GM21825 (cell line): ENCODE data around the gene LGR5.

ENCODE experiments used
- ATAC-seq: cut with Tn5 transposase; IDR thresholded peaks from one replicate; pipeline ENCODE4 v1.9.1; 2021; ENCODE audit warnings: mild to moderate bottlenecking, moderate library complexity; ENCODE audit not compliant: unreplicated experiment

The LGR5 gene

DNA sequence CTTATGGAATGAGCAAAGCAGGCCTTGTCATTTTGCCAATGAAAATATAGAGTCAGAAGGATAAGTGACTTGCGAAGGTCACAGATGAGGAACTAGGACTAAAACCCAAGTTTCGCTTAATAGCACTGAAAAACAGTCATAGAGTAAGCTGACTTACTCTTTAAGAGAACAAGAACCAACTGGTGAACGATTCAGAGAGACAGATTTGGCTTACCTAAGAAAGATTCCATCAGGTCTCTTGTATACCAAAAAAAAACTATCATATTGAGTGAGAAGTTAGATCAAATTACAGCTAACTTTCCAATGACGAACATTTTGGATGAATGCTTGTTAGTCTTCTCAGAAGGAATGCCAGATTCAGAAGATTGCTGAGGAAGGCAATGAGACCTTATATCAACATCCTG, 149.9 kb downstream of the LGR5 start:
- ATAC-seq, result no peak

DNA sequence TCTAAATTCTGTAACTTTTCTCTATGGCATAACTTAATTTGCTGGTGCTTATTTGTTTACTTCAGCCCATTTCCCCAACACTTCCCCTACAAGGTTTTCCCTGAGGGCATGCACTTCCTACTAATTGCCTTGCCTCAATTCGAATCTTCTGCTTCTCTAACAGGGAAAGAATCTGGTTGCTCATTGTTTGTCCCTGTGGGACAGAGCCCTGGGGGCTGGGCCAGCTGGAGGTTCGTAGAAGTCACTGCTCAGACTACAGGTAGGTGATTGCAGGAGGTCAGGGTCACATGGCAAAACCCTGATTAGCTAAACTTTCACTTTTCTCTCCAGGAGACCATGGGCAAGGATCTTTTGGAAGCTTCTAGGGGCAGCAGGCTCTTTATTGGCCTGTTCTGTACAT, 152.0 kb downstream of the LGR5 start:
- ATAC-seq, result no peak

DNA sequence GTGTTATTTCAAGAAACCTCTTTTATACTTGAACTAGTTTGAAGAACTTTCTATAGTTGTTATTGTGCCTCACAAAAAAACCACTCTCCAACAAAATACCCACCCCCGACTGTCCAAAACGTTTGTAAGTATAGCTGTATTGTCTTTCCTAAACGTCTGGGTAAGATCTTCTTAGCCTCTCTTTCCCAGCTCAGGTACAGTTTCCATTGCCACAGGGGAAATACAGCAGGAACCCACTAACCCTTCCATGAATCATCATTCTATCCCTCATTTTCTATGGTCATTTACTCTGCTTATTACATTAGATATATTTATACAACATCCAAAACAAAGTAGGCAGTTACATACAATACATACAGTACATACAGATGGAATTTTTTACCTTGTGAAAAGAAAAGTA, 153.2 kb downstream of the LGR5 start:
- no peak for ATAC-seq

DNA sequence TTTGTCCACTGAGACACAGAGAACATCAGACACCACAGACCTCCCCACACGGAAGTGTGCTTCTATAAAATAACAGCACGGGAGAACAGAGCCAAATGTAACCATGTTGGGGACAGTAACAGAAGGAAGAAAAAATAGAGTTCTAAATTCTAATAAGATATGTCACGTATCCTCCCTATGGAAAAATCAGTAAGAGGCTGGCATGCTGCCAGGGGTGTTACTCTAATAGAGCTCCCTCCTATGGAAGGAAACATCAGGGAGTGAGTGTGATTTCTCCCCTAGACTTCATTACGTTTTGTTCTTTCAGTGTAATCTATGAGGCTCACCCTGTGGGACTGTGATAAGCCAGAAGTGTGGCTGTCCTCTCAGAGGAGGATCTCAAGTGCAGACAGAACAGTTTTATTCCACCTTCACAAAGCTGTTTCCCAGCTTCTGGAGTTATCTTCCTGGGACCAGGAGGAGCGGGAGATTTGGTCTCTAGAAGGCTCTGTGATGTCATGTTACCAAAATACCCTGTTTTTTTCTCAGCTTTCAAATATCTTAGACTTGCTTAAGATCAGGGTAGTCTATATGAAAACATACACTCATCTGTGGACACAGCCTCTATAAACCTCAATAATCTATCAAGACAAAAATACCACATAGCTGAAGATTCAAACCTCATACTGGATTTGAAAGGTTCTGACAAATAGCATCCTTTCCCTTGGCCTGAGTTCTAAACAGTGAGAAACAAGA, 154.8 kb downstream of the LGR5 start:
- no peak for ATAC-seq

DNA sequence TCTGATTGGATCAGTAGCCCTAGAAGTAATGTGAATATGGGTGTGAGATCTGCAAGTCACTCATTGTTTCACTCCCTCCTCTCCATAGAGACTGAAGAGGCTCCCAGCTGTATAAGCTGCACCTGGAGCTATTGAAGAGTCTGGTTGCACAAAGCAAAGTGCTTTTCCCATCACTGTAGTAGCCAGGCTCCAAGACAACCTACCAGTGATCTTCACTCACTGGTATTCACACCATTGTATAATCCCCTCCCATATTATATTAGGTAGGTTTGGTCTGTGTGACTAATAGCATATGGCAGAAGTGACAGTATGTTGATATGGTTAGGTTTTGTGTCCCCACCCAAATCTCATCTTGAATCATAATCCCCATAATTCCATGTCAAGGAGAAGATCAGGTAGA, 159.6 kb downstream of the LGR5 start:
- no peak for ATAC-seq

DNA sequence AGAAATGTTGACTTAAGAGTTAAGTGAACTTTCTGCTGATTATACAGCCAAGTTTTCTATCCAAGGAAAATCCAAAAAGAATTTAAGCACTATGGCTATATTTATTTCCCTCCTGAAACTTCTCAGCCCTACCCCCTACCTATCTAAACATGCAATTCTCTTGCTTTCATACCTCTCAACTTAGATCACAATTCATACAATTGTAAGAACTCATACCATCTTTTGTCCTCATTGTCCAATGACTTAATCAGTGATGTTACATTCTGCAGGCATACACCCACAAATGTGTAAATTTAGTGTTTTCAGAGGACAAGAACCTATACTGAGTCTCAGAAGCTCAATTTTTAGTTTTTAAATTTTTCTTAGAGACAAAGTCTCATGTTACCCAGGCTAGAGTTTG, 161.9 kb downstream of the LGR5 start:
- no peak for ATAC-seq

DNA sequence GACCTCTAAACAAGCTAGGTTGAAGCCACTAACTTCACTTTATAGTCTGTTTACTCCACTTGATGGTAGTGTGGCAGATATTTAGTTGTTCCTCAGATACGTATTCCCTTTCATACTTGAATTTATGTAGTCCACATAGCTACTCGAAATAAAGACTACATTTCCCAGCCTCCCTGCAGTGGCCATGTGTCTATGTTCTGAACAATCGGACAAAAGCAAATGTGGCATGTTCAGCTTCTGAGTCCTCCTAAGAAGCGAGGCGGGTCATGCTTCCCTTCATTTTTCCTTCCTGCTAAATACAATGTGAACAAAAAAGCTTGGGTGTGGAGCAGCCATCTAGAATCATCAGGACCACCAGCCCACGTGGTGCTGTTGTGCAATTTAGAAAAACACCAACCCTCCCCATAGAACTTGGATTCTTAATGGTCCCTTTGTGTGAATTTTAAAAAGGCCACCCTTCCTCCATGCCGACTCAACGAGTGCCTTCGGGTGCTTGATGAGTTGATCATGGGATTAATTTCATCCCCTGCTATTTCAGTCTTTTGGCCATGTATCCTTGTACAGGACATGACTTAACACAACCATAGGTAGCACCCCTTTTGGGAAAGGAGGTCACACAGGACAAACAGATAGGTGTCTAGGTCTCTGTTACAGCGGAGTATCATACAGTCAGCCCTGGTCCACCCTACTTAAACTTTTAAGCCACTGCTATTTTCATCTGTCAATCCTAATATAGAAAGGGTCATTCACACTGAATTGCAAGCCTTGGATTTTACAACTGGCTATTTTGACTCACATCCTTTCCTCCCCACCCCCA, 163.4 kb downstream of the LGR5 start:
- no peak for ATAC-seq

DNA sequence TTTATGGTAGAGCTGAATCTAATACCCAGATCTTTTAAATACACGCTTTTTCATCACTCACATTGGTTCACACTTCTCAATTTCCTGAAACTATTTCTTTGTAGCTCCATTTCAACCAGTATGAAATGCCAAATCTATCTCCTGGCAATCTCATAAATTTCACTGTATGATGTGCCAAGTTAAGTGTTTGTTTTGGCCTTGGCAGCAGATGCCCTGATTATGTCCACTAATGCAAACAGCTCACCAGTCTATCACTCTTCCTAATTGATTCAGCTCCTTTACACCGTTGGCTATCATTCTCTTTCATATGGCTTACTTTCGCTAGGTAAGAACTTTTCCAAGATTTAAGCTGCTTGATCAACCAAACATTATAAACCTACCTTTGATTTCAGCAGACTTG, 165.4 kb downstream of the LGR5 start:
- ATAC-seq, result no peak

DNA sequence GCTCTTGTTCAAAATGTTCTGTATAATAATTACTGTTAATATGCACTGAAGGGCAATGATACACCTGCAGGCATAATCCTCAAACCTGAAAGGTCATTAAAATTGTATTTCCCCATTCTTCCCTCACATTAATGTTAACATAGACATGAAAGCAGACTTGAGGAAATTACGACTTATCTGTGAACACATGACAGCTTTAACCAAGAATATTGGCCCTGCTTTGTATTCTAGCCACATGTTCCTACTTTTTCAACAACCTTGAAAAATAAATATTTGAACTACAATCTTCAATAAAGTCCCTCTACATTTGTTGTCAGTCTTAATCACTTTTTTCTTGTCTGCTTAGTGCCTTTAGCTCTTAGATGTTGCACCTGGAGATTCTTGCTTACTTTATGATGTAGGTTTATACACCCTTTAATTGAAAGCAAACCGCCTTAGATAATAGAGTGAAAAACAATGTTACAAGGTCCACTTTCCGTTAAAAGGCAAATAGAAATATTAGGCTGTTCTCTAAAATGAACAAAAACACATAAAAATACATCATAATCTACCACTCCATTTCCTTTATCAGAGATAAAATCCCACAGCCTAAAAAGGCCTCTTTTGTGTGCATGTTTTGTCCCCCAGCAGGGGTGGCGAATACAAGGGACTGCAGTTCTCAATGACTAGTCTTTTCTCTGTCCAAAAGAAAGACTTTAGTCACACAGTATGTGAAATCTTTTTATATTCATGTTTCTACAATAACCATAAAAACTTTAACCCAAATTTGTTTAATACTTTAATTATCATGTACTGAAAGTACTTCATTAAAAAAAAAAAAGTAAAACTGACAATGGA, 168.1 kb downstream of the LGR5 start:
- no peak for ATAC-seq

DNA sequence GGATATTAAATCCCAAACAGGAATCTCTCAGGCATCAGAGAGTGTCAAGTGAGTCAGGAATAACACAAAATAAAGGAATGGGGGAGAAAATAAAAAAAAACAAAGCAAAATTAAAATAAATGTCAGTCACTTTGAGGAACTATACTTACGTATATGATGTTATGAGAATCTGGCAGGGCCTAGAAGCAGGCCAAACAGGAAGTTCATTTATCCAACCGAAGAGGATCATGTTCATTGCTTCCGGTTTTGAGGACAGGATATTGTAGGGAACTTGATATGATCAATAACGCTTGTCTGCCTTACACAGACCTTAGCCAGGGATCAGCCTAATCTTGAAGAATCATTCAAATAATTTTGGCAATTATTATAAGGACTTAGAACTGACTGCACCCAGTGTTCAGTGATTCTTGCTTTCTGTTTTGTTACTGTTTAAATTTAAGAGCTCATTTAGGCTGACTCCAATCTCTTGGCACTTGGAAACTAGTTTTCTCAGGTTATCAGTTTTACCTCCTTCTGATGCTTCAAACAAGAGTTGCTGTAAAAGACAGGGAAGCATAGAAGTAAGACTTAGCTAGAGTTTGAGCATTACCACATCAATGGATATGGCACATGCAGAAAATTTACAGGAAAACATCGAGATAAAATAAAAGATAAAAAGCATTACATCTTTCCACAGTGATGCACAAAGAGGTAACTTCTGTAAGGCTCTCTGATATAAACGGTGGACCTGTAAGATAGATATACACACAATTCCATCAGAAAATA, 170.6 kb downstream of the LGR5 start:
- no peak for ATAC-seq

DNA sequence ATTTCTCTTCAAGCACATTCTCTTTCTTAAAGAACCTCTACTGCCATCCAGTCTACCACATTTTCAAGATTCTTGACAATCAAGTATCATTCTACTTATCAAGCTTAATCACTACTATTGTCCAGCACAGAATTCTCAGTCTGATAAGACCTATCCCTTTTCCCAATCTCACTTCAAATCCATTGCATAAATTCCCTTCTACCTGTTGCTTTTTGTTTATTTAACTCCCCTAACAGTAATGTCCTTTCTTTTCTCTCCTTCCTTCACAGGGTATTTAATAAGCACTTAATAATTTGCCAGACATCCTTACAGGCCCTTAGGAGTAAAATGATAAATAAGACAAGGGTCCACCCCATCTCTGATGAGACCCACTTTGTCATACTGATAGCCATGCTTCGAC, 182.3 kb downstream of the LGR5 start:
- no peak for ATAC-seq

DNA sequence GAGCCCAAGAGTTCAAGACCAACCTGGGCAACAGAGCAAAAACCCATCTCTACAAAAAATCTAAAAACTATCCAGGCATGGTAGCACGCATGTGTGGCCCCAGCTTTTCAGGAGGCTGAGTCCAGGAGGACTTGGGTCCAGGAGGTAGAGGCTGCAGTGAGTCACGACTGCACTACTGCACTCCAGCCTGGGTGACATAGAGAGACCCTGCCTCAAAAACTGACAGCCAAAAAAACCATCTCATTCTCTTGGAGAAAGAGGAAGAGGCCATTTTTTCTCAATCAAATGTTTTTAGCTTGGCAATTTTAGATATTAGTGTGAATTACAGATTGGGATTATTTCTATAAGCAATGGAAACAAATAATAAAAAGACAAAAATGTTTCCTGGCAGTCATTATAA, 185.9 kb downstream of the LGR5 start:
- ATAC-seq, result no peak

DNA sequence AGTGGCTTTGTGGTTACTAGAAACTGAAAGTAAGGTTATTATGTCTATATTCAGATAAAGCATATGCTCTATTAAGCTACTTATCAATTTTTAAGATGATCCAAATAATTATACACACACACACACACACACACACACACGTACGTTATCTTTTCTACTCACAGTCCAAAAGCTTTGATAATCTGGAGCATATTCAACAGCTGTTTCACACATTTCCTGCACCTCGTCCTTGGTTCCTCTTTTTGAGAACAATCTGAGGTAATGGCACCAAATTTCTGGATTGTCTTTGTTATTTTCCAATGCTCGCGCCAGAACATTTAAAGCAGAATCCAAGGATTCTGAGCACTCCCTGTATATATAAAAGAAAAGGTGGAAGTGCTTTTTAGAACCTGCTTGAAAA, 186.5 kb downstream of the LGR5 start:
- ATAC-seq, result peak; percentile 71

DNA sequence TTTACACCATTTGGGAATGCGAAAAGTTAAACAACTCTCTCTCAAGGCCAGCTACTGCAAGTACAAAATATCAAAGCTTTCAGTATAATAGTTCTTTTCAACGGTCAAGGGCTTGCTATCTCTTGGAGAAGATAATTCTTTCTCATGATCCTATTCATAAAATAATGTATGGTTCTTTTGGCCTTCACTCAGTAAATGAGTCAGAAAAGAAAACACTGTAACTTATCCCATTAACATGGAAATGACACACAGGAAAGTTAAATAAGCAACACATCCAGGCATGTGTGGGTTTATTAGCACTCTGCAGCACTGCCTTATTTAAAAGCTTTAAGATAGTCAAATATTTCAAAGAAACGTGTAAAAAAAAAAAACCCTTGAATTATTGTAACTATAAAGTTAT, 187.2 kb downstream of the LGR5 start:
- ATAC-seq, result no peak

DNA sequence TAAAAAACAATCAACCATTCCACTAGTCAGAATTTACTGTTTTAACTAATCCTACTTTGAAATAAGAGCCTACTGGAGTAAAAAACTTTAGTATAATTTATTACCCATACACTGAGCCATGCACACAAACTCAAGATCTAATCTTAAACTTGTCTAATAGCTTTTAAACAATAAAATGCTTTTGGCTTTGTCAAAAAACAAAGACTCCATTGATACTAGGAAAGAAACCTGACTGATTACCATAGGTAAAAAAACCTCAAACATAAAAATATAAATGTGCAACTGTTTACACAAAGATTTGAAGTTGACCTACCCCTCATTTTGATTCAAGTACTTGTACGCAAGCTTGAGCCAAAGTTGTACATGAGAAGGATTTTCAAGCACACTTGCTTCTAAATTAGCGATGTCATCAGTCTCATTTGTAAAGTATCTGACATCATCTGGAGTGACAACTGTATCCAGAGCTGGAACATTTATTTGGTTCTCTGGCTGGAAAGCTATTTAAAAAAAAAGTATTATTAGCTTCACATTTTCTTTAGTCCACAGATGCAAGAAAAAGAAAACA, 187.9 kb downstream of the LGR5 start:
- no peak for ATAC-seq
